Adrenal gland (tissue), 12 donors: ENCODE results near the gene ERO1A. TPM values are rescaled to one million over a fixed set of nuclear protein-coding genes. Genes with fewer than 3 reads are reported as not detected.

Experiments
- DNase-seq, 7 donors: peaks; one replicate each; pipeline ENCODE4 v3.0.0-alpha.2; 2019 to 2020
- H3K27ac ChIP-seq, 5 donors: fragments of 200-600 bp; sonication (generic) in 4 of 5; 1 replicate in 3 of 5; 2 replicates in 2 of 5; pipeline versions ENCODE4 v1.5.1 to v1.8.0; 2016 to 2020; ENCODE audit warnings: mild to moderate bottlenecking in 1 of 5
- H3K27me3 ChIP-seq: fragments of 200-600 bp; 2 replicates; pipeline ENCODE4 v1.8.0; 2021
- H3K36me3 ChIP-seq, 2 donors: fragments of 200-600 bp; replicated peaks in 1 of 2; 1 replicate in 1 of 2; 2 replicates in 1 of 2; pipeline versions ENCODE4 v1.5.1 to v1.8.0; 2018 to 2022
- H3K4me1 ChIP-seq, 2 donors: fragments of 200-600 bp; replicated peaks in 1 of 2; 1 replicate in 1 of 2; 2 replicates in 1 of 2; pipeline versions ENCODE4 v1.5.1 to v1.8.0; 2018 to 2021
- H3K4me3 ChIP-seq, 4 donors: fragments of 200-600 bp; sonication (generic) in 3 of 4; one replicate each; pipeline ENCODE4 v1.5.1; 2016 to 2018
- H3K9me3 ChIP-seq, 3 donors: fragments of 200-600 bp; sonication (generic) in 1 of 3; replicated peaks in 1 of 3; 1 replicate in 2 of 3; 2 replicates in 1 of 3; pipeline versions ENCODE4 v1.5.1 to v1.8.0; 2016 to 2021
- CTCF ChIP-seq, 6 experiments: fragments of 450-650 bp in 4 of 6; fragments of 200-600 bp in 2 of 6; sonication (generic) in 1 of 6; IDR thresholded peaks; 1 replicate in 5 of 6; 2 replicates in 1 of 6; pipeline versions ENCODE4 v1.5.1 to v1.8.0; 2016 to 2021; ENCODE audit warnings: antibody characterized with exemption in 6 of 6, mild to moderate bottlenecking in 2 of 6, moderate library complexity in 1 of 6
- POLR2A ChIP-seq, 2 donors: fragments of 450-650 bp; IDR thresholded peaks; one replicate each; pipeline ENCODE4 v1.6.1; 2017; ENCODE audit warnings: antibody characterized with exemption in 2 of 2, mild to moderate bottlenecking in 2 of 2, moderate library complexity in 1 of 2
- WGBS, 4 donors: extraction: QIAGEN DNeasy Blood & Tissue Kit in 2 of 4; methylation state at CpG; one replicate each; pipeline versions ENCODE4 v1.1.5 to v1.1.7; 2013 to 2017; 5-methylcytosine and 5-hydroxymethylcytosine counted together
- intact Hi-C, 2 donors: fragments of 100-400 bp; cut with DNase I; formaldehyde crosslinking; loops; one replicate each; pipeline versions ENCODE4 v1.14.1 to v1.15.0; 2022 to 2023
- polyA plus RNA-seq, 3 donors: library from polyadenylated mRNA; stranded (reverse); fragments of 200-250 nt in 2 of 3; fragments of 350-450 nt in 1 of 3; fragmentation: Illumina TruSeq in 1 of 3; extraction: RNeasy Lipid Tissue Mini Kit (QIAGEN cat#74804) in 1 of 3; gene quantifications; one replicate each; pipeline ENCODE4 v1.2.3, GENCODE V29; 2013 to 2014
- total RNA-seq, 9 donors: library from RNA; depleted of rRNA in 4 of 9; stranded (reverse); fragments of >200 nt in 4 of 9; fragments of 120-200 nt in 1 of 9; fragmentation: NEBNext Ultra II Directional in 1 of 9; extraction: Animal tissue kit (Norgen Biotek cat#: 25700) in 1 of 9; gene quantifications; one replicate each; pipeline versions ENCODE4 v1.1.0 to v1.2.4, GENCODE V29; 2013 to 2023
- donor health status: healthy with polysubstance abuse.
- donor health status: Bipolar disorder and iron deficiency.
- donor health status: DM: yes; HTN: yes; CAD: no.
- donor health status: DM: no; HTN: no; CAD: no.
- donor health status: DM: no; HTN: no; CAD: no.
- donor health status: DM: yes; HTN: yes; CAD: no.

Gene ERO1A
- total and polyA plus RNA-seq, 12 donors, result 8.8 to 35.2 (median 22.2) TPM

- intact Hi-C loops, result no loop called here
- Histone ChIP-seq H3K4me1 (no peaks in the 10 kb centered on the region), H3K9me3 (no peaks in the 10 kb centered on the region), H3K27ac (no peak overlapping the region), H3K4me3 (no peak overlapping the region), H3K36me3 (no peaks in the 10 kb centered on the region), H3K27me3 (no peaks in the 10 kb centered on the region)
- WGBS, 4 donors, result 83 to 96% (median 88%) methylated on average over 1 of the region's 1 CpG
- TF ChIP-seq POLR2A (IDR thresholded peaks at IDR 0.05) (no peak), CTCF (IDR thresholded peaks at IDR 0.05) (no peak)
- no peak for DNase-seq
Measured at GRCh38 chr14:52590318-52590717, 105.0 kb downstream of the ERO1A start.

Other genes starting within 250 kb of the ERO1A start
- gene TXNDC16, start 143.1 kb downstream of the ERO1A start, total RNA-seq, result 1 to 10 TPM; 1.7 to 7.2 (median 5.8) TPM
- 1 to 10 TPM; 1.3 to 5.5 (median 1.4) TPM for gene TXNDC16, start 143.1 kb downstream of the ERO1A start, polyA plus RNA-seq
- 1 to 10 TPM in 2 of 9 donors, under 1 TPM in 7; 0.09 to 2.8 (median 0.52) TPM for gene GPR137C, start 142.7 kb downstream of the ERO1A start, total RNA-seq
- 1 to 10 TPM in 1 of 3 donors, under 1 TPM in 2; 0.74 to 1.4 (median 0.81) TPM for gene GPR137C, start 142.7 kb downstream of the ERO1A start, polyA plus RNA-seq
- gene PSMC6, start 11.6 kb upstream of the ERO1A start, total RNA-seq, result 100 to 1,000 TPM in 3 of 9 donors, 10 to 100 TPM in 6; 50.6 to 235 (median 84.9) TPM
- 100 to 1,000 TPM in 2 of 3 donors, 10 to 100 TPM in 1; 55.2 to 226 (median 133) TPM for gene PSMC6, start 11.6 kb upstream of the ERO1A start, polyA plus RNA-seq
- gene STYX, start 34.6 kb upstream of the ERO1A start, total RNA-seq, result 10 to 100 TPM in 1 of 9 donors, 1 to 10 TPM in 8; 3.7 to 13.0 (median 6.5) TPM
- 1 to 10 TPM; 1.6 to 5.7 (median 2.6) TPM for gene STYX, start 34.6 kb upstream of the ERO1A start, polyA plus RNA-seq
- gene GNPNAT1, start 96.0 kb upstream of the ERO1A start, total RNA-seq, result 10 to 100 TPM in 8 of 9 donors, 1 to 10 TPM in 1; 4.6 to 22.4 (median 14.1) TPM
- 10 to 100 TPM in 1 of 3 donors, 1 to 10 TPM in 2; 5.0 to 30.1 (median 5.3) TPM for gene GNPNAT1, start 96.0 kb upstream of the ERO1A start, polyA plus RNA-seq